ENCODE measurements around the gene PFN4.

GRCh38 chr2:24110660-24111303 is 12.4 kb downstream of the PFN4 start:
- TF ChIP-seq POLR2A (IDR thresholded peaks at IDR 0.05) (no peak), CTCF (IDR thresholded peaks at IDR 0.05) (no peak)

Measured in Peyer's patch (tissue), 4 donors.